ENCODE data around the gene NPR3.

The NPR3 gene

DNA sequence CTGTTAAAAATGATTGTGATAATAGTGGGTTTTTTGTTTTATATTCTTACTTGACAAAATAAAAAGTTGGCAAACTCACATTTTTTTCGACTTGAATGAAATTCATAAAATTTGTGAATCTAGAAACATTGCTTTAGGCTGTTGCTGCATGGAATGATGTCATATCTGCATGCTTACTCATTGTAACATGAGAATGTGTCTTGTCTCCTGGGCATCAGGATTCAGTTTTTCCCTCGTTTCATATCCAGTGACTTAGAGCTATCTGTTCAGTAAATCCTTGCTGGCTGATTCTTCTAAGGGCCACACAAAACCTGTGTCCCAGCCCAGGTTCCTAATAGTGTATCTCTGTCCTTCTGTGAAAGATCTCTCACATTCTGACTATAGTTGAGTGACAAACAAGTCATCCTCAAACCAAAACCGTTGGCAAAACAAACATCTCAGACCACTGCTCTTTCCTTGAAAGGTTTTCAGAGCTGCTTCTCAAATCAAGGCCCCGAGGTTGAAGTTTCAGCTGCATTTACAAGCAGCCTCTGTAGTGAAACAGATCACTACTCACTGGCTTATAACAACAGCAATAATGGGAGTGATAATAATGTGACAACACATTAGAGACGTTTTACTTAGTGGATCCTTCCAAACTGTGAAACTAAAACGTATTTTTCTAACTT lies 95.0 kb downstream of the NPR3 start:
- no peak for DNase-seq

DNA sequence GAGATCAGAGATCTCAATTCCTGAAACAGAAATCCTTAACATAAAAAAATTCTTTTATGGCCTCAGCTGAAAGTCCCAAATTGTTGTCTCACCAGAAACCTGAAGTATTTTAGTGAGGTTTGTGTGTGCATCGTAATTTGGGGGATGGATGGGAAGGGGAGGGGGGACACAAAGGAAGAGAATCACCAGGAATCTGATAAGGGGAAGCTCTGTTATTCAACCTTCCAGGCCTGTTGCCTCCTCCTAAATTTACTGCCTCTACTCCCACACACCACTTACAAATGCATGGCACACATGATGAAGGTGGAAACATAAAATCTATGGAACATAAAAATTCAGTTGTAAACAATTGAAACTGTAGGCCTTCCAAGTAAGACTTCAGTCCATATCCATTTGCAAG lies 97.7 kb downstream of the NPR3 start:
- no peak for DNase-seq

DNA sequence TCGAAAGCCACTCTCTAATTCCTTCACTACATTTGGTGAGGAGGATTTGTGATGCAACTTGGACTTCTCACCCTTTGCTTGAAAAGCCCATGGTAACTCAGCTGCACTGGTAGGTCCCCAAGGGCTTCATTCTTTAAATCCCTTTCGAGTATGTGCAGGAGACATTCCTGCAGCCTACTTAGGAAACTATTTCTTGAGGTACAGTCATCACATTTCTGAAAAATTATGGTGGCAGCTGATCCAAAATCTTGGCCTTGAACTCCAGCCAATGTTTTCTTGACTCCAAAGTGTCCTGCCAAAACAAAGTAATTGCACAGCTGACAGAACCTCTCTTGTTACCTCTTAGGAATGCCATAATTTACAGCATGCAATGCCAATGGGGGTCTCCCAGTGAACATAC lies 99.7 kb downstream of the NPR3 start:
- DNase-seq = no peak

DNA sequence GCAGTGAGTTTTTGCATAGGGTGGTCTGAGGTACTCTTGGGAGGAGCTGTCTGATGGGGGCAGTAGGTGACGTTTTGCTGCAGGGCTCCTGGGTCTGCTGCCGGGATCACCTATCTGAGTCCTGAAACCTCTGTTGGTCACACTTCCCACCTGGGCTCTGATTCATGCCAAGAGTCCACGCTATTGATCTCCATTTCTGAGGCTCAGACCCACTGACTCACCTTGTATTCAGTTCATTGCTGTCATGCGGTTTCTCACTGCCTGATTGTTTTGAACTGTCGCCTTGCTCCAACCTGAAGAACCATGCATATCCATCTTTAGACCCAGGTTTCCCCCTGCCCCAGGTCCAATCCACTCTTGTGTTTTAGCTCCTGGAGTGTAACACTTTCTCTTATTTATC lies 101.3 kb downstream of the NPR3 start:
- DNase-seq = no peak

DNA sequence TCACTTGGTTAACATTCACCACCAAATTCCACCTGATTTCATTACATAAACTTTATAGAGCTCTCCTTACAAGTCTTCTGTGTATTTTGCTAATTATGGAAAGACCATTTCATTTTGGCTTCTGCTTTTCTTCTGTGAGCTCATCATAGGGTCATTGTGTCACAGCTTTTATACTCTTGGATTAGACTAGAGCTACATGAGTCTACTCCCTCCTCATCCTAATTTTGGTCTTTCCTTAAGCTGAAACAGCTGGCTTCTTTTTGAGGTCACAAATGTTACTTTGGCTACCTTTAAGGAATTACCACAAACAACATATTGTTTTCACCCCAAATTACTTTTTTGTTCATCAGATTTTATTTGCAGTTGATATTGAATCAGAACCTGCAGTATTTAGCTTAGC lies 103.0 kb downstream of the NPR3 start:
- DNase-seq = no peak

DNA sequence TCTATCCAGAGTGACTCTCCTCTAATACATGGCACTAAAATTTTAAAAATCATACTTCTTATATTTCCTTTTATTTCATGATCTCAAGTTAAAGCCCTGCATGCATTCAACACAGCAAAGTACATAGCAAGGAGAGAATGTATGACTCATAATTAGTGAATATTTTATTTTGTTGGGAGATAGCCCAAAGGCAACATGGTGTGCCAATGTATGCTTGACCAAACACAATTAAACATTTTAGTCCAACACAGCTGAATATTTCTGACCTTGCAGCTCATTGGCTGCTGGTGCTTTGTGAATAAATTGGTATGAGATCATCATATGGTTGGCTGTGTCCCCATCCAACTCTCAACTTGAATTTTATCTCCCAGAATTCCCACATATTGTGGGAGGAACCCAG lies 103.5 kb downstream of the NPR3 start:
- DNase-seq = no peak

DNA sequence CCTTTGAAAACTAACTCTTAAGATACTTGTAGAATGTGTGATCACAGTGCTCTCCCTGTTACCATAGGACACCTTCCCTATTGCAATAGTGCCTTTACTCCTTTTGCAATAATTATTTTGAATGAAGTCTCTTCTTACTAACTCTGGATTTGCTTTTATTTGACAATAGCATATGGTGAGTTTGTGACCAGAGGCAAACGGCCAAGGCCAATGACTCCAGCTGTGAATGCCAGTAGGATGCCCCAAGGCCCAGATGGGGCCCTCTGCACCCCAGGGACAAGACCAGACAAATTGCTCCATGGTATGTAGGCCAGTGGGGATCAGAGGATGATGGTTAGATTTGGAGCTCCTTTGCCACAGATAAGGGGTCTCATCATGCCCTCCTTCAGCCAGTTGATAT lies 116.9 kb downstream of the NPR3 start:
- no peak for DNase-seq

DNA sequence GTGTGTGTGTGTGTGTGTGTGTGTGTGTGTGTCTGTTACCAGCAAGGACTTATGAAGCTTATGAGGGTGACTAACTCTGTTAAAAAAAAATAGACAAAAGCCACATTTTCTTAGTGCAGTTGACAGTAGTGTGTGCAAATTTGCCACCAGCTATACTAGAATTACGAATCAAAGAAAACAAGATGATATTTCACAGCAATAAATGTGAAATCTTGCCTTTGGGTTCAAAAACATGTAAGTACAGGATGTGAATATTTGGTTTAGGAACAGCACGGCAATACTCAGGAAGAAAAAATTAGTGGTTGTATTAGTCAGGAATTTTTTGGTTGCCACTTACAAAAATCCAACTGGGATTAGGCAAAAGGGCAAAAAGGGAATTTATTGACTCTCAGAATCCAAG lies 117.4 kb downstream of the NPR3 start:
- DNase-seq = no peak

DNA sequence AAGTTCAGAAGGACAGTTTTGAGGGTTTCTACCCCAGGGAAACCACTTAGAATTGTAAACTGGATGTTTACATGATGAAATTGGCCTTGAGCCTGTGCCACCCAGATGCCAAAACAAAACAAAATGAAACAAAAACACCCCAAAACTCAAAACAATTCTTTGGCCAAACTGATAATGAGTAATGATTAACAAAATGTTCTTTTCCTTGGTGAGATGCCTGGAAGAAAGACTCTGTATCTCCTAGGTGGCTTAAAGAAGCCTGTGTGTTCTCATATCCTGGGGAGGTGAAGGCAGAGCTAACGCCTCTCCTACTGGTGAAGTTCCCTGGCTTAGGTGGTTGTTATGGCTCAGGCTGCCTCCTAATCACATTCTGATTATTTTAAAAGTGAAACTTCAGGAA lies 120.5 kb downstream of the NPR3 start:
- no peak for DNase-seq

DNA sequence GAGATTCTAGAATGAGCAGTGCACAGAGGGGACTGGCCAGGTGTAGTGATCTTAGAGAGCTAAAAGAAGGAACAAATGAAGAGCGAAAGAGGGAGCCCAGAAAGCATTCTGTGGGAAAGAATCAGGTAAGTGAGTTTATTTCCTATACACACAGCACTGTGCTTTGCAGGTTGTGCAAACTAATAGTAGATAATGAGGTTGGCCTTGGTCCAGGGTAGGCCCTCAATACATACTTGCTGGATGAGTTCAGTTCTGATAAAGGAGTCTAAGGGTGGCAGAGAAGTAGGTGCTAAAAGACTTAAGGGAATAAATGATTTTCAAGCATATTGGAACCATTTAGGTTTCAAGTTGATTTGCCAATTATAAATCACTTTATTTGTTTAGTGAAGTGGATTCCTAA lies 122.0 kb downstream of the NPR3 start:
- no peak for DNase-seq

DNA sequence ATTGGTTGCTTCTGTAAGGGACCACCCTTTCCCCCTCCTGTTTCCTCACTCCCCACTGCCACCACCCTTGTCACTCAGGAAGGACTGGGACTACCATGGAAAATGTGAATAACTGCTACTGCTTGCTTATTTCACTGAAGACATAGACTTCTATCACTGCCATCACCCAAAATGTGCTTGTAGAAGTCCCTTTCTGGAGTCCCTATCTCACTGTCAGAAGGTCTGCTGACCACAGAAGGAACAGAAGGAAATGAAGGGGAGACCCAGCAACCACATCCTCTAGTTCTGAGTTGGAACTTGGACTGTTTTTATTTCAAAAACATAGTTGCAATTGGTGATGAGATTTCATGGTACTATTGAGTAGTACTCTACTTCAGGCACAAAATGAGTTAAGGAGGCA lies 122.5 kb downstream of the NPR3 start:
- DNase-seq = no peak

DNA sequence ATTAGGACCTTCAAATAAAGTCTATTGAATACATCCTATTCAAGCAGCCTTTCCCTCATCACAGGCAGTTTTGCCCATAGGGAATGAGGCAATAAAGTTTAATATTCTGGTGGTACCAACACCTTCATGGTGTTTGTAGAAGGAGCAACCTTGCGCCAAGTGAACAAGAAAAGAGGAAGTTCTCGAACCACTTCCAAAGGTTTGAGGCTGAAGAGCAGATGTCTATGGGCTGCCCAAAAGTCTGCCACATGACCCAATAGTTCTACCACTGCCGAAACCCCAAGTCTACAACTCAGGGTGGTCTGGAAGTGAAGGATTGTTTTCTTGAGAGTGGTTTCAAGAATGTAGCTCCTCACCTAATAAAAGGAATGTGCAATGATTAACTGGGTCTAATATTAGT lies 123.1 kb downstream of the NPR3 start:
- no peak for DNase-seq

DNA sequence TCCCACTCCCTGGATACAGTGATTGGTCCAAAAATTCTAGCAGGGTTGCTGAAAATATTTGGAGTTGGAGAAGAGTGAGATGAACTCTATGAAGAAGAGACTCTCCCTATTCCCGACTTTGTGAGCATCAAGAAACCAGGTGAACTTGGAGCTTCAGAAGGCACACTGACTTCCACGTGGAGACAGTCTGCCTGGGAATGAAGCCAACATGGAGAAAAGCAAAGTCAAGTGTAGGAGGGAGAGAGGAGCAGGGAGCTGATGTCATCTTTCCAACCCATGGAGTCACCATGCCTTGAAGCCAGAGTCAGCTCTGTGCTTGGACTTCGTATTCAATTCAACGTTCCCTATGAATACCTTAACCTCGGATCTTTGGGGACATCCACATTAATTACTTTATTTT lies 125.1 kb downstream of the NPR3 start:
- DNase-seq = no peak

DNA sequence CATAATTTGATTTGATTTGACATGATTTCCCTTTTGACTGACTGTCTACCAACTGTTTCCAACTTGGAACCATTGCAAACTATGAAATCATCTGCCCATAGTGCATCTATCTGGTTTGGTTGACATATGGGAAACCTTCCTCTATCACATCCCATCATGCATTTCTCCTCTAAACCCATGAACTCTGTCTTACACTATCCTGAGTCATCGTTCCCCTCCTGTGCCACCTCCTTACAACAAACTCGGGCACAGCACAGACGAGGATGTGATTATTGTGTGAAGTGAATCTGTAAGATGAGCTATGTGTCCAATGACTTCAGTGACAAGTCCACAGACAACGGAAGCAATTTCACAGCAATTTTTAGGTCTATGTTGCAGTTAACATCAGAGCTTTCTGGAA lies 126.1 kb downstream of the NPR3 start:
- no peak for DNase-seq

DNA sequence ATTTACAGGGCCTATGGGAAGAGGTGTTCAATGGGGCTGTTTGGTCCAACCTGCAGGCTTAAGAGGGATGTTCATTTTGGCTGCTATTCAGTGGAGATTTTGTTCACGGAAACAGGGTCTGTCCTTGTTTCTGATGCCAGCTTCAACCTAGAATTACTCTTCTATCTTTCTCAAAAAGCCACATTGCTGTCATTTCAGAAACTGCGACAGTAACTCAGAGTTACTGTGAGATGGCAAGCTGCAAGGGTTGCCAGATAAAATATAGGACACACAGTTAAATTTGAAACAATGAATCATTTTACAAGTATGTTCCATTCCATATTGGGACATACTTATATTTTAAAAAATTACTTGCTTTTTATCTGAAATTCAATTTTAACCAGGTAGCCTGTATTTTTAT lies 128.0 kb downstream of the NPR3 start:
- DNase-seq = no peak

DNA sequence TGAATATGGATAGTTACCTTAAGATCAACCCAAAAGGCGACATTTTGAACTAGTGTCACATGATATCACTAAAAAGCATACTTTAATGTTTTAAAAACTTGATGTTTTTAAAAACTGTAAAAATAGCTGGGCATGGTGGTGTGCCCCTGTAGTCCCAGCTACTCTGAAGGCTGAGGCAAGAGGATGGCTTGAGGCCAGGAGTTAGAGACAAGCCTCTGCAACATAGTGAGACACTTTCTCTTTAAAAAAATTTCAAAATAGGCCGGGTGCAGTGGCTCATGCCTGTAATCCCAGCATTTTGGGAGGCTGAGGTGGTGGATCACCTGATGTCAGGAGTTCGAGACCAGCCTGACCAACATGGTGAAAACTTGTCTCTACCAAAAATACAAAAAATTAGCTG lies 129.5 kb downstream of the NPR3 start:
- no peak for DNase-seq
